Osteoblast (primary cell): ENCODE data around the gene ZDHHC11B. TPM values are rescaled to one million over a fixed set of nuclear protein-coding genes. Genes with fewer than 3 reads are reported as not detected.
"Not testable (repeated sequence)": the region's sequence is repeated elsewhere in the genome, so short reads cannot be mapped to it uniquely, and the experiment has no call there.

Source experiments
- DNase-seq: peaks from one replicate; pipeline ENCODE4 v3.0.0; 2011; ENCODE audit warnings: low spot score, mixed read lengths; ENCODE audit not compliant: insufficient read length; ENCODE audit errors: missing footprints
- H2AFZ ChIP-seq: 2 replicates; pipeline ENCODE4 v1.6.0; 2011; ENCODE audit warnings: mild to moderate bottlenecking, low read length
- H3K27ac ChIP-seq: 2 replicates; pipeline ENCODE4 v1.5.1; 2011; ENCODE audit warnings: mild to moderate bottlenecking, low read depth, low read length, moderate library complexity
- H3K27me3 ChIP-seq: 2 replicates; pipeline ENCODE4 v1.6.0; 2012; ENCODE audit warnings: mild to moderate bottlenecking, control low read depth, inconsistent platforms, low read length, moderate library complexity; ENCODE audit not compliant: insufficient read depth
- H3K36me3 ChIP-seq: 2 replicates; pipeline ENCODE4 v1.5.1; 2011; ENCODE audit warnings: mild to moderate bottlenecking, low read length, control low read depth, moderate library complexity; ENCODE audit not compliant: insufficient read depth
- H3K4me1 ChIP-seq: 2 replicates; pipeline ENCODE4 v1.5.1; 2011; ENCODE audit warnings: mild to moderate bottlenecking, low read length, control low read depth, moderate library complexity; ENCODE audit not compliant: insufficient read depth
- H3K4me2 ChIP-seq: 2 replicates; pipeline ENCODE4 v1.6.0; 2011; ENCODE audit warnings: mild to moderate bottlenecking, low read length; ENCODE audit not compliant: insufficient read depth
- H3K4me3 ChIP-seq: fragments of 200-600 bp; sonication (generic); 3 replicates; pipeline ENCODE4 v1.5.1; 2012; ENCODE audit warnings: mild to moderate bottlenecking, low read length, inconsistent platforms; ENCODE audit not compliant: insufficient read depth
- H3K79me2 ChIP-seq: 2 replicates; pipeline ENCODE4 v1.6.0; 2012; ENCODE audit warnings: mild to moderate bottlenecking, low read length, control low read depth, inconsistent platforms; ENCODE audit not compliant: insufficient read depth
- H3K9me3 ChIP-seq: 2 replicates; pipeline ENCODE4 v1.5.1; 2011; ENCODE audit warnings: low read depth, low read length, control low read depth
- H4K20me1 ChIP-seq: 2 replicates; pipeline ENCODE4 v1.6.0; 2012; ENCODE audit warnings: mild to moderate bottlenecking, low read length, control low read depth; ENCODE audit not compliant: insufficient read depth
- total RNA-seq: library from RNA; depleted of rRNA; stranded (reverse); fragments of >200 nt; gene quantifications from 2 replicates; pipeline ENCODE4 v1.2.3, GENCODE V29; 2012

ZDHHC11B gene
- total RNA-seq, 1 donor: not detected

GRCh38 chr5:713686-714085, 70.8 kb downstream of the ZDHHC11B start:
- H3K9me3 ChIP-seq, H3K4me3 ChIP-seq, H3K36me3 ChIP-seq, H2AFZ ChIP-seq, H4K20me1 ChIP-seq, H3K27me3 ChIP-seq, H3K4me2 ChIP-seq, H3K4me1 ChIP-seq, DNase-seq, H3K79me2 ChIP-seq, H3K27ac ChIP-seq: not testable (repeated sequence)

- H3K4me1 ChIP-seq, H3K79me2 ChIP-seq, H3K27ac ChIP-seq, H3K4me2 ChIP-seq, H3K4me3 ChIP-seq, H4K20me1 ChIP-seq, H3K36me3 ChIP-seq, H3K9me3 ChIP-seq, H2AFZ ChIP-seq, H3K27me3 ChIP-seq, DNase-seq: not testable (repeated sequence)
These were observed 75.5 kb downstream of the ZDHHC11B start for GRCh38 chr5:708848-709517.

- not testable (repeated sequence) for H3K36me3 ChIP-seq, H3K9me3 ChIP-seq, H3K4me3 ChIP-seq, H3K79me2 ChIP-seq, H3K4me2 ChIP-seq, H3K27me3 ChIP-seq, DNase-seq, H3K27ac ChIP-seq, H4K20me1 ChIP-seq, H2AFZ ChIP-seq, H3K4me1 ChIP-seq
These were observed 76.2 kb downstream of the ZDHHC11B start for GRCh38 chr5:708374-708773.

- H3K4me1 ChIP-seq, H3K4me2 ChIP-seq, H4K20me1 ChIP-seq, H3K79me2 ChIP-seq, H3K27ac ChIP-seq, DNase-seq, H3K36me3 ChIP-seq, H2AFZ ChIP-seq, H3K9me3 ChIP-seq, H3K4me3 ChIP-seq: not testable (repeated sequence)
- H3K27me3 ChIP-seq: peaks cover 10% of the 10 kb centered on the region
These were observed 78.4 kb downstream of the ZDHHC11B start for GRCh38 chr5:706127-706526.

- H3K4me1 ChIP-seq, H3K4me3 ChIP-seq, H4K20me1 ChIP-seq, H3K4me2 ChIP-seq, DNase-seq, H3K79me2 ChIP-seq, H3K36me3 ChIP-seq, H3K27ac ChIP-seq, H2AFZ ChIP-seq, H3K9me3 ChIP-seq: not testable (repeated sequence)
- peaks cover 37% of the 10 kb centered on the region for H3K27me3 ChIP-seq
These were observed 87.5 kb downstream of the ZDHHC11B start for GRCh38 chr5:696753-697702.

GRCh38 chr5:696191-696590, 88.3 kb downstream of the ZDHHC11B start:
- H3K27me3 ChIP-seq: peaks cover 30% of the 10 kb centered on the region
- H3K4me1 ChIP-seq, H3K27ac ChIP-seq, H3K79me2 ChIP-seq, H3K36me3 ChIP-seq, H3K4me2 ChIP-seq, H4K20me1 ChIP-seq, H3K9me3 ChIP-seq, H2AFZ ChIP-seq, H3K4me3 ChIP-seq, DNase-seq: not testable (repeated sequence)

- H2AFZ ChIP-seq, H3K4me1 ChIP-seq, H3K4me2 ChIP-seq, H3K27ac ChIP-seq, DNase-seq, H3K36me3 ChIP-seq, H3K79me2 ChIP-seq, H3K4me3 ChIP-seq, H4K20me1 ChIP-seq, H3K9me3 ChIP-seq: not testable (repeated sequence)
- peaks cover 24% of the 10 kb centered on the region for H3K27me3 ChIP-seq
These were observed 89.1 kb downstream of the ZDHHC11B start for GRCh38 chr5:695475-695874.

GRCh38 chr5:694042-694431, 90.5 kb downstream of the ZDHHC11B start:
- not testable (repeated sequence) for H3K4me1 ChIP-seq, H3K79me2 ChIP-seq

More at GRCh38 chr5:694042-694431, 90.5 kb downstream of the ZDHHC11B start:
- not testable (repeated sequence) for H3K36me3 ChIP-seq, H3K27ac ChIP-seq, H2AFZ ChIP-seq, H4K20me1 ChIP-seq, DNase-seq, H3K4me2 ChIP-seq, H3K9me3 ChIP-seq, H3K4me3 ChIP-seq
- H3K27me3 ChIP-seq: peaks cover 14% of the 10 kb centered on the region
